Muscle layer of colon (tissue), 2 donors: Measurements from ENCODE around the gene CCND3.

Experiments used
- H3K27ac ChIP-seq: one replicate; pipeline ENCODE4 v1.7.0; 2013; ENCODE audit warnings: low read depth, mild to moderate bottlenecking, low read length, moderate library complexity
- H3K27me3 ChIP-seq, 2 donors: one replicate each; pipeline ENCODE4 v1.7.0; 2013; ENCODE audit warnings: low read length in 2 of 2, mild to moderate bottlenecking in 2 of 2; ENCODE audit not compliant: insufficient read depth in 2 of 2, control insufficient read depth in 1 of 2
- H3K36me3 ChIP-seq: one replicate; pipeline ENCODE4 v1.7.0; 2013; ENCODE audit warnings: mild to moderate bottlenecking, low read length; ENCODE audit not compliant: insufficient read depth
- H3K4me1 ChIP-seq: one replicate; pipeline ENCODE4 v1.7.0; 2013; ENCODE audit warnings: mild to moderate bottlenecking, low read length; ENCODE audit not compliant: insufficient read depth
- H3K4me3 ChIP-seq, 2 donors: one replicate each; pipeline ENCODE4 v1.7.0; 2013; ENCODE audit warnings: low read length in 2 of 2, low read depth in 1 of 2, mild to moderate bottlenecking in 1 of 2, moderate library complexity in 1 of 2
- H3K9ac ChIP-seq: one replicate; pipeline ENCODE4 v1.7.0; 2013; ENCODE audit warnings: low read length
- H3K9me3 ChIP-seq: one replicate; pipeline ENCODE4 v1.7.0; 2013; ENCODE audit warnings: mild to moderate bottlenecking, low read length
- donor health status: abdominal sarcoma.
- donor health status: Adenocarcinoma of cecum.

The CCND3 gene

DNA sequence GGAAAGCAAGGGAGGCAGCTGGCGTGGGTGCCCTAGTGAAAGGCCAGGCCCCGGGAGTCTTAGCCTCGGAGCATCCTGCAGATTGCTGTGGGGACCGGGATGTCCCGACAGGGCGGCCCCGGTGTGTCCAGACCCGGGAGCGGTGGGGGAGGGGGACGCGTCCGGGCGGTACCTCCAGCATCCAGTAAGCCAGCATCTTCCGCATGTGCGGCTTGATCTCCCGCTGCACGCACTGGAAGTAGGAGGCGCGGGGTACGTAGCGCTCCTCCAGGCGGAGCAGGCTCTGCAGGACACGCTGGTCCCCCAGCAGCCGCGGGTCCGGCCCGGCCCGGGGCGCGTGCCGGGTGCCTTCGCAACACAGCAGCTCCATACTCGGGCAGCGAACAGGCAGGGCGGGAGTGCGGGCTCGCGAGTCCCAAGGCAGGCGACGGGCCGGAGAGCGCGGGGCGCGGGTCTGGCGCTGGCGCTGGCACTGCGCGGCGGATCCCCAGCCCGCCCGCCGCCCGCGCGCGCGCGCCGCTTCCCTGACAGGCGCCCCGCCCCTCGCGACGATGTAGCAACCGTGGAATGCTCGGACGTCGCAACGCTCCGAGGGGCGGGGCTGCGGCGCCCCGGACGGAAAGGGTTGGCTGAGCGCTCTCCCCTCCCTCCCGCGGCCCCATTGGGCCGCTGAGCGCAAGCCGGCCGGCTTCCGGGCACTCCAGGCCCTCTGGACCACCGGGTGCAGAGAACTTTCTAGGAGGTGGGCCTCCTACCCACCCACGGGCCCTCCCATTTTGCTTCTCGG, at the start of gene CCND3:
CCND3 (minus strand) TSS at position 529 of the 787 bp plus-strand sequence; CDS start at position 370, 159 bp downstream.
- Histone ChIP-seq H3K4me1 (peaks cover 49% of the 10 kb centered on the region), H3K9ac (peak within 1 kb of the TSS; percentile 47), H3K4me3 (peak within 1 kb of the TSS; percentile 75 to 76), H3K27me3 (no peaks in the 10 kb centered on the region), H3K27ac (peak within 1 kb of the TSS; percentile 88), H3K36me3 (peaks cover 6% of the 10 kb centered on the region), H3K9me3 (no peaks in the 10 kb centered on the region)

DNA sequence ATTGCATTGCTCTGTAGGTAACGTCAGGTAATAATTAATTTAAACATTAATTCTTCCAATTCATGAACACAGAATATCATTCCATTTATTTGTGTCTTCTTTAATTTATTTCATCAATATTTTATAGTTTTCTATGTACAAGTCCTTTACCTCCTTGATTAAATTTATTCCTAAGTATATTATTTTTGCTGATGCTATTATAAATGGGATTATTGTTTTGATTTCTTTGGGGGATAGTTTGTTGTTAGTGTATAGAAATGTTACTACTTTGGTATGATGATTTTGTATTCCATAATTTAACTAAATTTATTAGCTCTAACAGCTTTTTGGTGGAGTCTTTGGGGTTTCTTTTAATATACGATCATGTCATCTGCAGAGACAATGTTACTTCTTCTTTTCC, 44.7 kb upstream of the CCND3 start:
- Histone ChIP-seq H3K9me3 (no peaks in the 10 kb centered on the region), H3K27ac (no peak overlapping the region), H3K36me3 (no peaks in the 10 kb centered on the region), H3K4me1 (no peaks in the 10 kb centered on the region), H3K4me3 (no peak overlapping the region), H3K27me3 (no peaks in the 10 kb centered on the region), H3K9ac (no peak overlapping the region)

DNA sequence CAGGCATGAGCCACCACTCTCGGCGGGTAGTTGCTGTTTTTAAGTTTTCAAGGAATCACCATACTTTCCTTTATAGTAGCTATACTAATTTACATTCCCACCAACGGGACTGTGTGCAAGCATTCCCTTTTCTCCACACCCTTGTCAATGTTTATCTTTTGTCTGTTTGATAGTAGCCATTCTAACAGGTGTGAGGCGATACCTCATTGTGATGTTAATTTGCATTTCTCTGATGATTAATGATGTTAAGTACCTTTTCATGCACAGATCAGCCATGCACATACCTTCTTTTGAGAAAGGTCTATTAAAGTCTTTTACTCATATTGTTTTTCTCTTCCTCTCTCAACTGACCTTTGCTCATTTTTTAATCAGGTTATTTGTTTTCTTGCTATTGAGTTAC, 43.0 kb upstream of the CCND3 start:
- H3K4me1 ChIP-seq, result no peaks in the 10 kb centered on the region
- H3K9me3 ChIP-seq, result no peaks in the 10 kb centered on the region
- H3K27ac ChIP-seq, result no peak overlapping the region
- H3K9ac ChIP-seq, result no peak overlapping the region
- H3K4me3 ChIP-seq, result no peak overlapping the region
- no peaks in the 10 kb centered on the region for H3K27me3 ChIP-seq
- H3K36me3 ChIP-seq, result no peaks in the 10 kb centered on the region

DNA sequence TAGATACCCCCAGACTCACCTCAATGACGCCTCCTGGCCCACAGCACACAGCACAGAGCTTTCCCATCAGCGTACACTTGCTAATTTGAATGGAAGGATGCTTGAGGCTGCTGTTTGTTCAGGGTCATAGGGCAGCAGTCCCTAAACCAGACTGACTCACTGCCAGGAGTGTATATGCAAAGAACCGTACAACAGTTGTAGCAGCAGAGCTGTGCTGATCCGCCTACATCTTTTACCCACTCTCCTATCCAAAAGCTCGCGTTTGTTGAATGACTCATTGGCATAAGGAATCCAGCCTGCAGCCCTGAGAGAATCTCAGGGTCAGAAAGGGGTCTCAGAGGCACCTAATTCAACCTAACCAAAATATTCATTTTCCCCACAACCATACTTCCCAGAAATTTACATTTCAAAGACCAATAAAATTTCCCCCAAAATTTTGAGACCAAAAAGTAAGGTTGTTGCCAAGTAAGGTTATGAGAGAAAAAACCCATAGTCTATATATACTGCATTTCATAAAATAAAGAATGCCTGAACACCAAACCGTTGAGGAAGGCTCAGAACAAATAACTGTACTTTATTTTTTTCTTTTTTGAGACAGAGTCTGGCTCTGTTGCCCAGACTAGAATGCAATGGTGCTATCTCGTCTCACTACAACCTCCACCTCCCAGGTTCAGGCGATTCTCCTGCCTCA, 35.3 kb upstream of the CCND3 start:
- H3K9ac ChIP-seq, result no peak overlapping the region
- no peak overlapping the region for H3K4me3 ChIP-seq
- H3K27ac ChIP-seq, result no peak overlapping the region
- no peaks in the 10 kb centered on the region for H3K27me3 ChIP-seq
- H3K4me1 ChIP-seq, result no peaks in the 10 kb centered on the region
- H3K9me3 ChIP-seq, result no peaks in the 10 kb centered on the region
- no peaks in the 10 kb centered on the region for H3K36me3 ChIP-seq

DNA sequence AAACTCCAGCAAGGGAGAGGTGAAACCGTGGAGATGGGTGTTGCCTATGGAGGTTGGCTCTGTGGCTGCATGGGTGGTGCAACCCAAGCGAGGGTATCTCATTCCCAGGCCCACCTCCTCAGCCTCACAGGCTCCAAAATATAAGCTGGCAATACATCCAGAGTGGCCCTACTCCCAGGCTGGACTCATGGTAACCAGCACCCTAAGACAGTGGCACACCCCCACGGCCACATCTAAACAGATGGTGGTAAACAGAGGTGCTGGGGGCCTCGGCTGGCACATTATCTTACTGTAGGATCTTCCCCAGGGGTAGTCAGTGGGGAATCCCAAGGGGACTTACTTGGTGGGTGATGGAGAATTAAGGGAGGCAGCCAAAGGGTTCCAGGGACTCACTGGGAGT, 33.7 kb upstream of the CCND3 start:
- Histone ChIP-seq H3K27me3 (no peaks in the 10 kb centered on the region), H3K9me3 (no peaks in the 10 kb centered on the region), H3K36me3 (no peaks in the 10 kb centered on the region), H3K4me1 (no peaks in the 10 kb centered on the region), H3K9ac (no peak overlapping the region), H3K27ac (no peak overlapping the region), H3K4me3 (no peak overlapping the region)

DNA sequence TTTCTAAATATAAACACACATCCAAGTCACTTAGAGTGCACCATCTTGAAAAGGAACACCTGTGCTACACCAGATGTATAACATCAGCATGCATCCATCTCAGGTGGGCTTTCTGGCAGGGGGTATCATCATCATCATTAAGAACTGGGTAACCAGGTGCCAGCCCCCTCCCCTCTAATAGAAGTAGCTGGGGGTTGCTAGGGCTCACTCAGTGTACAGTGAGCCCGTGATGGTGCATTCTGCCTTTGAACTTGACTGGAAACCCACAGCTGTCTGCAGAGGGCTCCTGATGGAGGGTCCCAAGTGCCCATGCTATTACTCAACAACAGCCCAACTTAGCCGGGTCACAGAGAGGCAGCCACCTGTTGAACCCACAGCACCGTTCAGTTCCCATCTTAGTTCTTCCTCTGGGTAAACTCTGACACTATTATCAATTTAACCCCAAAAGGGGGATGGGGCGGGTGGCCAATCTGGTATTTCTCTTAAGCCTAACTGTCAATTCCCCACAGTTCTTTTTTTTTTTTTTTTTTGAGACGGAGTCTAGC, 32.7 kb upstream of the CCND3 start:
- H3K27me3 ChIP-seq, result no peaks in the 10 kb centered on the region
- no peak overlapping the region for H3K4me3 ChIP-seq
- no peak overlapping the region for H3K27ac ChIP-seq
- H3K36me3 ChIP-seq, result no peaks in the 10 kb centered on the region
- H3K4me1 ChIP-seq, result no peaks in the 10 kb centered on the region
- H3K9me3 ChIP-seq, result no peaks in the 10 kb centered on the region
- no peak overlapping the region for H3K9ac ChIP-seq

DNA sequence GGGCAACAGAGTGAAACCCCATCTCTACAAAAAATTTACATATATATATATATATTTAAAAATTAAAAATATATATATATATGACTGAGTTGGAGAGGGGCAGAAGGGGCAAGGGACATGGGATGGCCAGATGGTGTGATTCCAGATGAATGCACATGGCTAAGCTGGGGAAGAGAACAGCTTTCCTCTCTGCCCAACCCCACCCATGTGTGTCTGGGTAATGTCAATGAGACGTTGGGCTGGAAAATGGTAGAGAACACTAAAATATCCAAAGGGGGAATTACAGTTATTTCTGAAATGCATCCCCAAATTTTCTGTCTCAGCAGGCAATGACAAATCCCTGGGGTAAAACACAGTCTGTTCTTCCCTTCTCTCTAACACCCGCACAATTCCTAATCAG, 31.2 kb upstream of the CCND3 start:
- Histone ChIP-seq H3K4me1 (no peaks in the 10 kb centered on the region), H3K4me3 (no peak overlapping the region), H3K27ac (no peak overlapping the region), H3K27me3 (no peaks in the 10 kb centered on the region), H3K36me3 (no peaks in the 10 kb centered on the region), H3K9me3 (no peaks in the 10 kb centered on the region), H3K9ac (no peak overlapping the region)

DNA sequence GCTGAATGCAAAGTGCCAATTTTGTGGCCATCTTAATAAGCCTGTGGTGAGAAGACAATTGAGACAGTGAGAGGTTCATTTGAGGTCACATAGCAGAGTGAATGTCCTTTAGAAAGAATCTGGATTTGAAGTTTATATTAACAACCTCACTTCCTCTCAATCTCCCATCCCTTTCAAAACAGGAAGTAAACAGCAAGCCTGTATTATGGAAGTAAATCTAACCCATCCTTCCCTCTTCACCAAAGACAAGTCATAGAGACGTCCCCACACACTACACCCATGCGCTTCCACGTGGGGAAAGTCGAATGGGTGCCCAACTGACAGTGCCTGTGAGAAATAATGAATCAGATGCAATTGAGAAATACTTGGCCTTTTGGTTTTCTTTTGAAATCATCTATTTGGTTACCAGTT, 28.8 kb upstream of the CCND3 start:
- Histone ChIP-seq H3K36me3 (no peaks in the 10 kb centered on the region), H3K9me3 (no peaks in the 10 kb centered on the region), H3K27me3 (no peaks in the 10 kb centered on the region), H3K4me3 (no peak overlapping the region), H3K27ac (peak overlapping the region; percentile 4), H3K9ac (no peak overlapping the region), H3K4me1 (no peaks in the 10 kb centered on the region)

DNA sequence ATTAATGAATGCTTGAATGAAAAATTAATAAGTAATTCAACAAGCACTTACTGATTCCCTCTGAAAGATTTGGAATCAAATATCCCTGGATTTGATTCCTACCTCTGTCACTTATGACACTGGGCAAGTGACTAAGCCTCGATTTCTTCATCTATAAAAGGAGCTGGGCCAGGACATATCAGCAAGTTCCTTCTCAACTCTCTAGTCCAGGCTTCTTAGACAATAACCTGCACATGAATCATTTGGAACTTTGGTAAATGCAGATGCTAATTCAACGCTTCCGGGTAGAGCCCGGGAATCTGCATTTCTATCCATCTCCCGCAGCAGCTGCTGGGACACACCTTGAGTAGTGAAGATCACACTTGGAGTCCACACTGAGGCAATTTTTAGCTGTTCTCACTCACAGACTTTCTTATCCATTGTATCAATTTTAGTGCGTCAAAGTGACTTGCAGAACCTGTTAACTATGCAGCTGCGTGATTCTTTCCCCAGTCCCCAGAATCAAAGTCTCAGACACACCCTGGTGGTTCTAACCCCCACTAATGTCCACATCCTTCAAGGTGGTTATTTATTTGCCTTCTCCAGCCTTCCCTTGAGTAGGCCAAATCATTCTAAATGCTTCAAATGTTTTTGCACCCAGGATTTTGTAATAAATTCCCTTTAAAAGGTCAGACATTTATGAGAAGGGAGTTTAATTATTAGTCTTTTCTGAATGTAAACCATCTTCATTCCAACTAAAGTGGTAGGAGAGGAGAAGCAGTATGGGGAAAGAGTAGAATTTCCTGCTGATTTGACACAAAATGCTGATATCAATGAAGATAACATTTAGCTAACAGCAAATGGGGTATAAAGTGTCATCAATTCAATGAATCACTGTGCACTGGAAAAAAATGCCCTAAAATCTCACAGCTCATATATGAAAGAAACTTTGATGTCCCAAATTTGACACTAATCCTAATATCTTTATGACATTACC, 26.0 kb upstream of the CCND3 start:
- H3K4me3 ChIP-seq, result no peak overlapping the region
- no peaks in the 10 kb centered on the region for H3K27me3 ChIP-seq
- no peaks in the 10 kb centered on the region for H3K36me3 ChIP-seq
- H3K4me1 ChIP-seq, result no peaks in the 10 kb centered on the region
- H3K9me3 ChIP-seq, result no peaks in the 10 kb centered on the region
- H3K27ac ChIP-seq, result no peak overlapping the region
- no peak overlapping the region for H3K9ac ChIP-seq

DNA sequence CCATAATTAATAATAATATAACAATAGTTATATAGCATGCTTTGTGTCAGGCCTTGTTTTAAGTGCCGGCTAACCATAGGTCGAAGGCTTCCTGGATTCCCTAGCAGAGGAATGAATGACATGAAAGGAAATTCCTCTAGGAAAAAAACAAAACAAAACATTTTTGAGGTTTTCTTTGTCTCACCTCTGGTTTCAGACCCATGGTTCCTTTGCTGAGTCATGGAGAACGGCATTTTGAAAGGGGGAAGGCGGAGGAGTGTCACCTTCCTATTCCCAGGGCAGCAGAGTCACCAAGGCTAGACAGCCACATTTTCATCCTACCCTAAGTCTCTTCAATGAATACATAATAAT, 25.3 kb upstream of the CCND3 start:
- no peak overlapping the region for H3K4me3 ChIP-seq
- no peaks in the 10 kb centered on the region for H3K9me3 ChIP-seq
- H3K36me3 ChIP-seq, result no peaks in the 10 kb centered on the region
- no peak overlapping the region for H3K9ac ChIP-seq
- H3K4me1 ChIP-seq, result no peaks in the 10 kb centered on the region
- no peaks in the 10 kb centered on the region for H3K27me3 ChIP-seq
- H3K27ac ChIP-seq, result no peak overlapping the region
